LNCAP (cell line): ENCODE measurements around the gene DCXR.

ENCODE experiments used
- CTCF ChIP-seq: fragments of 450-650 bp; IDR thresholded peaks from 2 replicates; pipeline ENCODE4 v1.5.1; 2017; ENCODE audit warnings: mild to moderate bottlenecking

The DCXR gene

GRCh38 chr17:82037092-82037888 is at the start of gene DCXR:
DCXR (minus strand) TSS chr17:82037697; CDS start chr17:82037682, 15 bp downstream.
- TF ChIP-seq CTCF = peak; percentile 85

GRCh38 chr17:82085931-82086764 is 48.7 kb upstream of the DCXR start:
- no peak for TF ChIP-seq CTCF

GRCh38 chr17:82085031-82085861 is 47.7 kb upstream of the DCXR start:
- TF ChIP-seq CTCF = no peak

- TF ChIP-seq CTCF = no peak
Measured at GRCh38 chr17:82084373-82085030, 47.0 kb upstream of the DCXR start.

- TF ChIP-seq CTCF = no peak
Measured at GRCh38 chr17:82083533-82084359, 46.2 kb upstream of the DCXR start.

- no peak for TF ChIP-seq CTCF
Measured at GRCh38 chr17:82083009-82083408, 45.5 kb upstream of the DCXR start.
